ENCODE measurements around the gene DCP1B. TPM values are rescaled to one million over a fixed set of nuclear protein-coding genes. Genes with fewer than 3 reads are reported as not detected.

The DCP1B gene
- total and polyA plus RNA-seq, 2 of the 4 experiments (the other 2 are of a cell fraction), result 13.3 to 19.7 TPM

DNA sequence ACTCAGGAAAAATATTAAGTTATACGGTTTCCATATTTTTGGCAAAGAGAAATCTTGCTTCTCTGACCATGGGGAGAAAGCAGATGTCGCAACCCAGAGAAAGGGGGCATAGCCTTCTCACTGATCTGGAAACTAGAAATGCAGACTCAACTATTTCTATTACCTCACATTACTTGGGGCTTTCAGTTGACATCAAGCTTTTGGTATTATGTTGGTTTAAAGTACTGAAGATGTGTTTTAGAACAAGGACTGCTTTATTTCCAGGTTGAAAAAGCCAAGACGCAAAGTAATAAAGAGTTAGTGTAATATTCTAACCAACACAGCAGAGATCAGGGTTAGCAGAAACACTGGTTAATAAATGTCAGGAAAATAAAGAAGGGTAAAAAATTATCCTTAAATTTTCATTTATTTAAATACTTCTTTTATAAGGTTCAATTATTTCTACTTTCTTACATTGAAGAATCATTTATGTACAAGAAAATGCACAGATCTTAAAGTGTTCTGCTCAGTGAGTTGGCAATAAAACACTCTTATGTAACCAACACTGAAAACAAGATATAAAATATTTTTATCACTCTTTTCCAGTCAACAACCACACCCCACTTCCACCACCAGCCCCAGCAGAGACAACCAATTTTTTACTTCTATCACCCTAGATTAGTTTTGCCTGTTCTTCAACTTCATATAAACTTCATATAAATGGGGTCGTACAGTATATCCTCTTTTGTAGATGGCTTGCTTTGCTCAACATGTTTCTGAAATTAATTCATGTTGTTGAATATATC, 26.0 kb downstream of the DCP1B start:
- Histone ChIP-seq H3K27me3 (ENCODE audit: control insufficient read depth, insufficient read depth, low read length) (no peaks in the 10 kb centered on the region), H3K4me2 (ENCODE audit: low read depth, low read length) (no peak overlapping the region), H4K20me1 (ENCODE audit: insufficient read depth, low read length) (no peaks in the 10 kb centered on the region; the same call in 1 of the 2 replicates), H3K36me3 (ENCODE audit: control insufficient read depth, insufficient read depth, low read length) (no peaks in the 10 kb centered on the region; the same call in 1 of the 2 replicates), H2AFZ (replicated peaks; ENCODE audit: low read length, poor library complexity) (no peak overlapping the region), H3K27ac (ENCODE audit: insufficient read depth, low read length) (no peak overlapping the region), H2BK120ac (ENCODE audit: low read depth, low read length) (no peak overlapping the region), H3K18ac (ENCODE audit: low read depth, low read length) (no peak overlapping the region), H2AK9ac (replicated peaks; ENCODE audit: low read depth, low read length, poor library complexity) (no peak overlapping the region), H2BK15ac (ENCODE audit: low read depth, low read length) (no peak overlapping the region), H2BK5ac (ENCODE audit: low read depth, low read length, poor library complexity, severe bottlenecking) (no peak overlapping the region), H4K8ac (ENCODE audit: low read depth in 2 of 2, low read length in 2 of 2) (no peak overlapping the region), H3K9ac (ENCODE audit: low read depth, low read length) (no peak overlapping the region), H3K4me3 (ENCODE audit: insufficient read depth, low read depth, low read length) (no peak overlapping the region), H3K56ac (ENCODE audit: extremely low read depth, insufficient read depth, low read length) (no peak overlapping the region), H4K5ac (ENCODE audit: low read depth, low read length) (no peak overlapping the region), H3K9me1 (ENCODE audit: insufficient read depth, low read length) (no peaks in the 10 kb centered on the region), H3K23ac (ENCODE audit: low read depth, low read length) (no peak overlapping the region), H3K4me1 (ENCODE audit: control insufficient read depth, insufficient read depth, low read length) (no peaks in the 10 kb centered on the region), H4K91ac (ENCODE audit: insufficient read depth, low read depth, low read length) (no peak overlapping the region), H2BK20ac (ENCODE audit: low read depth, low read length) (no peak overlapping the region), H3K79me1 (ENCODE audit: low read depth in 1 of 2, low read length in 2 of 2) (peaks cover 0 to 9% of the 10 kb centered on the region in 2 experiments; a peak in 2 of 4 replicates), H3K9me3 (ENCODE audit: control insufficient read depth, insufficient read depth, low read length) (no peaks in the 10 kb centered on the region), H3K4ac (ENCODE audit: low read depth, low read length) (no peak overlapping the region), H3K14ac (replicated peaks; ENCODE audit: low read depth, low read length) (no peak overlapping the region), H2AK5ac (ENCODE audit: low read depth, low read length) (no peak overlapping the region)
- ATAC-seq (ENCODE audit: low read depth), result no peak
- dilution Hi-C loops (cut with HindIII; ENCODE audit: low sequenced_read_pairs, unreplicated experiment) (no loop called here), intact Hi-C loops (cut with micrococcal nuclease) (no loop called here), in situ Hi-C loops (cut with MboI; ENCODE audit: low sequenced_read_pairs) (no loop called here)
- ChIA-PET POLR2A (ENCODE audit: unreplicated experiment) (no interaction called here), CTCF (no interaction called here)
- 83% methylated on average over 2 of the region's 4 CpGs; no CpG with 5 or more reads in 1 of the 2 experiments for WGBS, 2 experiments (ENCODE audit: extremely low coverage in 2 of 2, insufficient read length in 1 of 2)
- BruUV-seq (replicated peaks), result no TSS peak
- TF ChIP-seq RCOR1 (IDR thresholded peaks at IDR 0.05; ENCODE audit: insufficient replicate concordance, low read length) (no peak), CEBPB (IDR thresholded peaks at IDR 0.05; ENCODE audit: low read depth, low read length) (peak; percentile 70)
- peak; percentile 5 for DNase-seq
